Central memory CD4-positive, alpha-beta T cell (primary cell): Measurements from ENCODE around the gene PEX11G.

Source experiments
- DNase-seq: peaks from one replicate; pipeline ENCODE4 v3.0.0; 2022

The PEX11G gene

DNA sequence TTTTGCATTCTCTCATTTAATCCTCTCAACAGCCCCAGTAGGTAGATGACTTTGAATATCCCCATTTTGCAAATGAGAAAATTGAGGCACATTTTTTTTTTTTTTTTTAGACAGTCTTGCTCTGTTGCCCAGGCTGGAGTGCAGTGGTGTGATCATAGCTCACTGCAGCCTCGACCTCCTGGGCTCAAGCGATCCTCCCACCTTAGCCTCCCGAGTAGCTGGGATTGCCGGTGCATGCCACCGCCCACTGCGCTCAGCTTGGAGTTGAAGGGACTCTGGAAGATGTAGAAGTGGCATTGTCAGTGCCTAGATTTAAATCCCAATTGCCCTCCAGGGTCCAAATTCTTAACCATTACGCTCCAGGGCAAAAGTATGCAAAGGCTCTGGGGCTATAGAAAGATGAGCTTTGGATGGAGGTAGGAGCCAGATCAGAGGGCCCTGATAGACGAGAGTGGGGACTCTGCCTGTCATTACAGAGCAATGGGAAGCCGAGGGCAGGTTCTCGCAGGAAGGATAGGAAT lies 32.8 kb upstream of the PEX11G start:
- DNase-seq: no peak

- no peak for DNase-seq
Observed at GRCh38 chr19:7520131-7521051, 31.6 kb upstream of the PEX11G start.

DNA sequence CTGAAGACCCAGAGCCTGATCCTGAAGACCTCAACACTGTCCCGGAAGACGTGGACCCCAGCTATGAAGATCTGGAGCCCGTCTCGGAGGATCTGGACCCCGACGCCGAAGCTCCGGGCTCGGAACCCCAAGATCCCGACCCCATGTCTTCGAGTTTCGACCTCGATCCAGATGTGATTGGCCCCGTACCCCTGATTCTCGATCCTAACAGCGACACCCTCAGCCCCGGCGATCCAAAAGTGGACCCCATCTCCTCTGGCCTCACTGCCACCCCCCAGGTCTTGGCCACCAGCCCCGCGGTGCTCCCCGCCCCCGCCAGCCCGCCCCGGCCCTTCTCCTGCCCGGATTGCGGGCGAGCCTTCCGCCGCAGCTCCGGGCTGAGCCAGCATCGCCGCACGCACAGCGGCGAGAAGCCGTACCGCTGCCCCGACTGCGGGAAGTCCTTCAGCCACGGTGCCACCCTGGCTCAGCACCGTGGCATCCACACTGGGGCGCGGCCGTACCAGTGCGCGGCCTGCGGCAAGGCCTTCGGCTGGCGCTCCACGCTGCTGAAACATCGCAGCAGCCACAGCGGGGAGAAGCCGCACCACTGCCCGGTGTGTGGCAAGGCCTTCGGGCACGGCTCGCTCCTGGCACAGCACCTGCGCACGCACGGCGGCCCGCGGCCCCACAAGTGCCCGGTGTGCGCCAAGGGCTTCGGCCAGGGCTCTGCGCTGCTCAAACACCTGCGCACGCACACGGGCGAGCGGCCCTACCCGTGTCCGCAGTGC lies 30.7 kb upstream of the PEX11G start:
- DNase-seq: no peak

DNA sequence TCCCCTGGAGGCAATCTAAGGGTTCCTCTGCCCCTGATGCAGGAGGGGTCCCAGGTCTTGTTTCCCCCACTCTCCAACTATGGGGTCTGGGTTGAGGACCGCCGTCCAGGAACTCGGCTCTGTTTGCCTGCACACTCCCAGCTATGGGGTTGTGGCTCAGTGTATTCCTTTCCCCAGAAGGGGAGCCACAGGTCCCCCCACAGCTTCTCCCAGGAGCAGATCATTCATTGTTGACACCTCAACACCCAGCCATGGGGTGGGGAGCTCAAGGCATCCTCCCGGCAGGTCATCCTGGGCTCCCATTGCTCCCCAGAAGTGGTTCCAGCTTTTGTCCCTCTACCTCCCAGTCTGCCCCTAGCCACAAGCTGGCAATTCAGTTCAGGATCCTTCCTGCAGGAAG lies 28.0 kb upstream of the PEX11G start:
- DNase-seq: no peak

GRCh38 chr19:7516333-7516732 lies 27.5 kb upstream of the PEX11G start:
- DNase-seq: no peak

DNA sequence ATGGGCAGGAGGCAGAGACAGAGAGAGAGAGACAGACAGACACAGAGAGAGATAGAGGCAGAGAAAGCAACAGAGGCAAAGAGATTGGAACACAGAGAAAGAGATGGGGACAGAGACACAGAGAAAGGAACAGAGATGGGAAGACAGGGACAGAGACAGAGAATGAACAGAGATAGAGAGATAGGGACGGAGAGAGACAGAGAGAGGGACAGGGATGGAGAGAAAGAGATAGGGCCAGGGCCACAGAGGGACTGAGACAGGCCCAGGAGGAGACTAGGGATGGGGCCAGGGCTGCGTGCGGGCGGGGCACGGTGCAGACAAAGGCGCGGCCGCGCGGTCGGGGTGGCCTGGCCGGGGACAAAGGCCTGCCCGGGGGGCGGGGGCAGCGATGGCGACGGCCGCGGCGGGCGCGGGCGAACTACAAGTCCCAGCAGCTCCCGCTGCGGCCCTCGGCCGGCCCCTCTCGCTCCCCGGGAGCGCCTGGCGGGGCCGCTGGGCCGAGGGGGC lies 26.9 kb upstream of the PEX11G start, which contains the start of gene ZNF358:
Gene ZNF358, plus strand, starts transcription at position 459 of the 507 bp plus-strand sequence. CDS start 3,140 bp downstream, outside the sequence.
- no peak for DNase-seq

DNA sequence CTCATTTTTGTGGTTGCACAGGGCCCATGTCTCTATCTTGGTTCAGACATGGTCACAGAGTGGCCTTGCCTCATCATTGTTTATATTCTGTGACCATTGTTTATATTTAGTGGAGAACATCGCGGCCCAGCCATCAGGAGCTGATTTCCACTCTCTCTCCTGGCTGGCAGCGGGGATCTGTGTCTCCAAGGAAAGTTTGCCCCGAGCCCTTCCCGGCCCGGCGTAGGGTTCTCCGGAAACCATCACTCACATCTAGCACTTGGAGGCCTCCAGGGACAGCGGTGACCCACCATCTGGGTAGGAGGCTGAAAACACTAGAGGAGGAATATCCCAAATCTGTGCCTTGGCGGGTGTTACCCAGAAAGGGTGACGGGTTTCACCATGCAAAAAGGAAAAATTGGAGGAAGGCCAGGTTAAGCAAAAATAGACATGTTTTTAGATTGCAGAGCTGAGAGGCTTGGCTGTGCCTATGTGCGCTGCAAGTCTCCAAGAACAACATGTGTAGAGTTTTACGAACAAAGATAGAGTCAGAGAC lies 26.3 kb upstream of the PEX11G start:
- no peak for DNase-seq

DNA sequence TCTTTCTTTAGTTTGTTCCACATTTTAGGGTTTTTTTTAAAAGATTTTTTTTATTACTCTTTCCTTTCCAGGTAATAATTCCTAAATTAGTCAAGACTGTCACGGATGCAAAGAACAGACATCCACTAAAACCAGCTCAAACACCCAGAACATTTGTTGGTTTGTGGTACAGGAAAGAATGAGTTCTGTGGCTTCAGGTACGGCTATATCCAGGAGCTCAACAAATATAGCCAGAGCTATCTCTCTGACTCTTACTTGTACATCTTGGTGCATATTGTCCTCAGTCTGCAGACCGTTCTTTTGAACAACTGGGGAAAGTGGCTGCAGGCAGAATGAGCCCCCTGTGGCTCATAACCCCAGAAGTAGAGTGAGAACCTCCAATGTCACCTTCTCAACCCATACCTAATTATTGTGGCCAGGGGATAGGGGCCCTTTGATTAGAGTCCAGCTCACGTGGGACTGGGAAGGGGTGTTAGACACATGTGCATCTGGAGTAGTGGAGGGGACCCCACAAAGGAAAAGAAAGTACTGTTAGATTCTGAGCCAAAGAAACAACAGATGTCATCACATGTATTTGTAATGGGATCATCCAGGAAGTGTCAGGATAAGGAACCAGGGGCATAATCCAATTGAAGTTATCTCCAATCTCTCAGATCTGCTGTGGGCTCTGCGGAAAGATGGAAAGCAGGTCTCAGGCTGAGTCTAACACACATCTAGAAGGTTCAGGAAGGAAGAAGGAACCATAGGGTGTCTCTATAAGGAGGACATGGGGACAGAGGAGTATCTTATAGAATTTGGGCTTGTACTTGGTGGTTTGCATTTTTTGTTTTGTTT lies 25.2 kb upstream of the PEX11G start:
- DNase-seq: no peak

- no peak for DNase-seq
Observed at GRCh38 chr19:7512400-7512851, 23.6 kb upstream of the PEX11G start.

DNA sequence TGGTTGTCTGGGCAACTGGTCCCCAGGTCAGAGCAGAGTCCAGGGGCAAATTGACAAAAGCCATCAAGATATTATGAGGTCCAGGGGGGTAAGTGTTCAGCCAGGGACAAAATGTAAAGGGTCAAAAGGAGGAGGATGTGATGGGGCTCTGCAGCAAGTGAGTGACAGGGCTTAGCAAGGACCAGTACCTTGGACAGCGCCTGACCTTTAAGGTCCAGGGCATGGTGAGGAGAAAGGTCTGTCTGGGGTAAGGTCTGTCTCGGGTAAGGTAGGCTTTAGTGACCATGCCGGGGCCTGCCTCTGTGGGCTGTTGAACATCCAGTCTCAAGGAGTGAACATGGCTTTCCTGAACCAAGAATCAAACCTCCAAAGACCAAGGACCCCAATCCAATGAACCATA lies 20.8 kb upstream of the PEX11G start:
- DNase-seq: no peak

DNA sequence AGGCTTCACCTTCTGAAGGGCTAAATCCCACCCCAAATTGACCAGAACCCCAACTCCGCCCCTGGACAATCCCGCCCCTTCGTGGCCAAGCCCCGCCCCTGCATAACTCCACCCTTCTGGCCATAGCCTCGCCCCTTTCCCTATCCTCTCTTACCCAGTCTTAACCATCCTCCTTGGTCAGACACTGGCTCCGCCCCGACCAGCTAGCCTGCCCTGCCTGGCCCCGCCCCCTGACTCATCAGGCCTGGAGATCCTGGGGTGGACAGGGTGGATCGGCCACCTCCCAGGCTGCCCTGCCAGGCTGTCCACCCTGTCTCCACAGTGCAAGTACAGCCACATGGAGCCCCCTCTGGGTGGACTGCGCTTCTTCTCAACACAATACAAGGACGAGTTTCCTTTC lies 19.0 kb upstream of the PEX11G start:
- no peak for DNase-seq

- DNase-seq: peak; percentile 23
Observed at GRCh38 chr19:7506385-7507328, 17.8 kb upstream of the PEX11G start.

DNA sequence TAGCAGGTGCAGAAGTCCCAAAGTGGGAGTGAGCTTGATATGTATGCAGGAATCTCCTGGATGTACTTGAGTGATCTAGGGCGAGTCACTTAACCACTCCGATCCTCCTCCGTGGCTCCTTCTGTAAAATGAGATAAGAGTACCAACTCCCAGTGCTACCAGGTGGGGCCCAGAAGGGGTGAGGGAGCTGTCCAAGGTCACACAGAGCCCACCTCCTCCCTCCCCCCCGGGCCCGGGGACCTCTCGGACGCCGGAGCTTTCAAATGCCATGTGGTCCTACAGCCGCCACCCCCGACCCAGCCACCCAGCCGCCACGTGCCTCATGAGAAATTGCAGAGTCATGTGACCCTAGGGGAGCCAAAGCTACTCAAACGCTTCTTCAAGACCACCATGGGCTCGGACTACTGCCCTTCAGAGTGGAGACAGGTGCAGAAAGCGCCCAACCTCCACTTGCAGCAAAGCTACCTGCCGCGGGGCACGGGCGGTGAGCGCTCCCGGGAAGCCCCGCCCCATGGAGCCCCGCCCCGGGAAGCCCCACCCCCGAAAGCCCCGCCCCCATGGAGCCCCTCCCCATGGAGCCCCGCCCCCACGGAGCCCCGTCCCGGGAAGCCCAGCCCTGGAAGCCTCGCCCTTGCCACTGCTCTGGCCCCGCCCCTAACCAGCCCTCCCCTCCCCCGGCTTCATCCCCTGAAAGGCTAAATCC lies 17.0 kb upstream of the PEX11G start:
- no peak for DNase-seq

GRCh38 chr19:7505288-7505681 lies 16.4 kb upstream of the PEX11G start:
- no peak for DNase-seq

- no peak for DNase-seq
Observed at GRCh38 chr19:7504684-7505083, 15.8 kb upstream of the PEX11G start.

- DNase-seq: no peak
Observed at GRCh38 chr19:7502552-7502951, 13.7 kb upstream of the PEX11G start.

- no peak for DNase-seq
Observed at GRCh38 chr19:7500811-7501450, 12.1 kb upstream of the PEX11G start.

DNA sequence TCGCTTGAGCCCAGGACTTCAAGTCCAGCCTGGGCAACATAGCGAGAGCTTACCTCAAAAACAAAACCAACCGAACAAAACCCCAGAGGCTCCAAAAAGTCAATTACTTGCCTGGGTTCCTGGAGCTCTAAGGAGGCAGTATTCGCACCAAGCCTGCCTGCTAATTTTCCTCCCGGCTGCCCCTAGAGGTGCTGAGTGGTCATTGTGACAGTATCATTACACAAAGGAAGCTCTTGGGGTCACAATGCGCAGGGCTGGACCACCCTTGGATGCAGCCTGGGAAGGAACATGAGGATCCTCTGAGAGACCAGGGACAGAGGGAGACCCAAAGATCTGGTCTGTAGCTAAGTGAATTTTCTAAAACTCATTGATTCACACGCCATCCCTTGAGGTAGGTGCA lies 8.5 kb upstream of the PEX11G start:
- DNase-seq: no peak

GRCh38 chr19:7494416-7495098 lies 5.7 kb upstream of the PEX11G start:
- no peak for DNase-seq
